Measurements from ENCODE around the gene PTPN23. TPM values are rescaled to one million over a fixed set of nuclear protein-coding genes. Genes with fewer than 3 reads are reported as not detected.

The PTPN23 gene
- total and polyA plus RNA-seq, 2 of the 8 experiments (the other 6 are each of a cell fraction or from before 2014, with no cell fraction given): 2.9 to 46.7 TPM

DNA sequence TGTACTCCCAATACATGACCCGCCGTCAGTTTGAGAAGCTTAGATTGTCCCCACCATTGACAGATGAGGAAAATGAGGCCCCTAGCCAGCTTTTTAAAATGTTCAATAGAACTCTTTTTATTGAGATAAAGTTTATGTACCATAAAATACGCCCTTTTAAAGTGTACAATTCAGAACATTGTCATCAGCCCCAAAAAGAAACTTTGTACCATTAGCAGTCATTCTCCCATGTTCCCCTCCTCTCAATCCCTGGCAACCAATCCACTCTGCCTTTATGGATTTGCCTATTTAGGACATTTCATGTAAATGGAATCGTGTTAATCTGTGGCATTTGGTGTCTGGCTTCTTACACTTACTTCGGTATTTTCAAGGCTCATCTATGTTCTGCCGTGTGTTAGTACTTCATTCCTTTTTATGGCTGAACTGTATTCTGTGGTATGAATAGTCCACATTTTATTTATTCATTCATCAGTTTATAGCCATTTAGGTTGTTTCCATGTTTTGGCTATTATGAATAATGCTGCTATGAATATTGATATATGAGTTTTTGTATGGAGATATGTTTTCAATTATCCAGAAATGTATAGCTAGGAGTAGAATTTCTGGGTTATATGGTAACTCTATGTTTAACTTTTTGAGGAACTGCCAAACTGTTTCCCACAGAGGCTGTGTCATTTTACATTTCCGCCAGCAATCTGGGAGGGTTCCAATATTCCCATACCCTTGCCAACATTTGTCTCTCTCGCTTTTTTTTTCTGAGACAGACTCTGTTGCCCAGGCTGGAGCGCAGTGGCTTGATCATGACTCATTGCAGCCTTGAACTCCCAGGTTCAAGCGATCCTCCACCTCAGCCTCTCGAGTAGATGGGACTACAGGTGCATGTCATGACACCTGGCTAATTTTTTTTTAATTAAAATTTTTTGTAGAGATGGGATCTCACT, 15.3 kb upstream of the PTPN23 start:
- Histone ChIP-seq H3K23ac (ENCODE audit: insufficient read length) (no peak overlapping the region), H3K23me2 (ENCODE audit: low read depth, low read length) (no peaks in the 10 kb centered on the region; the same call in 1 of the 2 replicates), H2BK20ac (ENCODE audit: low read length) (no peak overlapping the region), H2BK120ac (replicated peaks; ENCODE audit: low read depth, low read length) (no peak overlapping the region), H3K4me2 (ENCODE audit: insufficient read depth in 1 of 2, low read depth in 2 of 2, low read length in 2 of 2) (no peak overlapping the region), H3K4me1 (replicated peaks in 1 of 4; ENCODE audit: control insufficient read depth in 3 of 4, insufficient read depth in 4 of 4, low read length in 3 of 4) (no peaks in the 10 kb centered on the region), H2AK5ac (ENCODE audit: low read depth, low read length) (no peak overlapping the region), H3K56ac (replicated peaks; ENCODE audit: insufficient read length, low read depth, low read length) (no peak overlapping the region), H3K27me3 (replicated peaks in 1 of 4; ENCODE audit: control insufficient read depth in 3 of 4, extremely low read depth in 1 of 4, insufficient read depth in 3 of 4, low read length in 3 of 4) (no peaks in the 10 kb centered on the region), H3K9me3 (ENCODE audit: insufficient read depth in 2 of 2, low read depth in 1 of 2, low read length in 1 of 2) (no peaks in the 10 kb centered on the region), H2BK15ac (ENCODE audit: low read length) (no peak overlapping the region), H4K20me1 (replicated peaks in 1 of 2; ENCODE audit: control insufficient read depth in 1 of 2, insufficient read depth in 2 of 2, low read length in 2 of 2) (no peaks in the 10 kb centered on the region), H4K8ac (ENCODE audit: extremely low read depth, insufficient read depth, low read length) (no peak overlapping the region), H2BK12ac (ENCODE audit: low read depth, low read length) (no peak overlapping the region), H4K91ac (replicated peaks; ENCODE audit: insufficient read length, low read length) (no peak overlapping the region), H2AFZ (ENCODE audit: low read length) (no peak overlapping the region), H3K4me3 (ENCODE audit: extremely low read depth in 1 of 4, insufficient read depth in 2 of 4, low read depth in 3 of 4, low read length in 4 of 4) (no peak overlapping the region), H3K27ac (ENCODE audit: low read depth, low read length) (no peak overlapping the region), H4K5ac (ENCODE audit: insufficient read length, low read depth, low read length) (no peak overlapping the region), H3K79me1 (ENCODE audit: low read depth, low read length) (no peaks in the 10 kb centered on the region), H3K79me2 (ENCODE audit: control insufficient read depth in 1 of 2, insufficient read depth in 2 of 2, low read length in 2 of 2) (no peaks in the 10 kb centered on the region), H3K18ac (ENCODE audit: extremely low read depth, low read length) (no peak overlapping the region), H3K9ac (replicated peaks in 1 of 4; ENCODE audit: extremely low read depth in 1 of 4, low read depth in 3 of 4, low read length in 3 of 4) (no peak overlapping the region), H2BK5ac (ENCODE audit: low read depth, low read length) (no peak overlapping the region), H3K4ac (replicated peaks; ENCODE audit: insufficient read length, low read depth, low read length) (no peak overlapping the region), H3K36me3 (ENCODE audit: control insufficient read depth in 2 of 4, insufficient read depth in 4 of 4, low read length in 3 of 4) (no peaks in the 10 kb centered on the region), H3K14ac (ENCODE audit: insufficient read length) (no peak overlapping the region)
- DNase-seq (ENCODE audit: low read depth in 1 of 2, low spot score in 2 of 2) (no peak), FAIRE-seq (no peak)
- TF ChIP-seq, protein P1, sequence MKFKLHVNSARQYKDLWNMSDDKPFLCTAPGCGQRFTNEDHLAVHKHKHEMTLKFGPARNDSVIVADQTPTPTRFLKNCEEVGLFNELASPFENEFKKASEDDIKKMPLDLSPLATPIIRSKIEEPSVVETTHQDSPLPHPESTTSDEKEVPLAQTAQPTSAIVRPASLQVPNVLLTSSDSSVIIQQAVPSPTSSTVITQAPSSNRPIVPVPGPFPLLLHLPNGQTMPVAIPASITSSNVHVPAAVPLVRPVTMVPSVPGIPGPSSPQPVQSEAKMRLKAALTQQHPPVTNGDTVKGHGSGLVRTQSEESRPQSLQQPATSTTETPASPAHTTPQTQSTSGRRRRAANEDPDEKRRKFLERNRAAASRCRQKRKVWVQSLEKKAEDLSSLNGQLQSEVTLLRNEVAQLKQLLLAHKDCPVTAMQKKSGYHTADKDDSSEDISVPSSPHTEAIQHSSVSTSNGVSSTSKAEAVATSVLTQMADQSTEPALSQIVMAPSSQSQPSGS (IDR thresholded peaks at IDR 0.05; ENCODE audit: low read length): no peak
- TF ChIP-seq TAF7 (optimal IDR thresholded peaks at IDR 0.05; ENCODE audit: borderline replicate concordance, low read depth, low read length) (no peak), MAFK (IDR thresholded peaks at IDR 0.05; ENCODE audit: low read depth, low read length) (no peak), POLR2AphosphoS5 (IDR thresholded peaks at IDR 0.05; ENCODE audit: low read depth, low read length) (no peak)
- 92% methylated on average over 11 of the region's 11 CpGs; no CpG with 5 or more reads in 1 of the 2 experiments for WGBS, 2 experiments (ENCODE audit: extremely low coverage in 1 of 2, insufficient coverage in 1 of 2, insufficient read length in 1 of 2, insufficient replicate concordance in 2 of 2, low coverage in 1 of 2, low lambda C conversion rate in 2 of 2, missing lambda C conversion rate in 1 of 2)
- ChIA-PET POLR2A (ENCODE audit: partially characterized antibody) (no interaction called here), CTCF (ENCODE audit: partially characterized antibody) (interaction anchor here (0.6 to 0.8 kb wide), 2 partner anchors 33 to 272 kb away, joined by 3 to 4 read pairs; no protein-coding TSS in a partner anchor)
